Skin epidermis (tissue), 12 donors: ENCODE measurements around the gene MYORG.
A peak's percentile ranks its signal among the peaks of the same experiment; 100 is the strongest.
"Not testable (repeated sequence)": the region's sequence is repeated elsewhere in the genome, so short reads cannot be mapped to it uniquely, and the experiment has no call there.

Source experiments
- H3K27ac ChIP-seq, 21 experiments: fragments of 200-600 bp; sonication (generic) in 11 of 21; one replicate each; pipeline ENCODE4 v1.5.0; 2020; ENCODE audit warnings: mild to moderate bottlenecking in 3 of 21, inconsistent platforms in 2 of 21, moderate library complexity in 2 of 21
- H3K4me3 ChIP-seq, 7 experiments: fragments of 200-600 bp; sonication (generic) in 2 of 7; one replicate each; pipeline ENCODE4 v1.5.0; 2020; ENCODE audit warnings: inconsistent platforms in 2 of 7, mild to moderate bottlenecking in 2 of 7, moderate library complexity in 1 of 7

Gene MYORG

GRCh38 chr9:34338665-34339385, 37.9 kb downstream of the MYORG start:
- Histone ChIP-seq H3K27ac (no peak overlapping the region), H3K4me3 (no peak overlapping the region)

DNA sequence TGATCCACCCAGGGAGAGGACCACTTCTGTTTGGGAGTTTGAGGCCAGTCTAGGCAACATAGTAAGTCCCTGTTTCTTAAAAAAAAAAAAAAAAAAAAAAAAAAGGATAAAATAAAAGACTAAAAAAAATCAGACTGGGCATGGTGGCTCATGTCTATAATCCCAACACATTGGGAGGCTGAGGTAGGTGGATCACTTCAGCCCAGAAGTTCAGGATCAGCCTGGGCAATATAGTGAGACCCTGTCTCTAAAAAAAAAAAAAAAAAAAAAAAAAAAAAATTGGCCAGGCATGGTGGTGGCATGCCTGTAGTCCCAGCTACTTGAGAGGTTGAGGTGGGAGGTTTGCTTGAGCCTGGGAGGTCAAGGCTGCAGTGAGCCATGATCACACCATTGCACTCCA, 38.6 kb downstream of the MYORG start:
- H3K4me3 ChIP-seq, H3K27ac ChIP-seq: not testable (repeated sequence)

DNA sequence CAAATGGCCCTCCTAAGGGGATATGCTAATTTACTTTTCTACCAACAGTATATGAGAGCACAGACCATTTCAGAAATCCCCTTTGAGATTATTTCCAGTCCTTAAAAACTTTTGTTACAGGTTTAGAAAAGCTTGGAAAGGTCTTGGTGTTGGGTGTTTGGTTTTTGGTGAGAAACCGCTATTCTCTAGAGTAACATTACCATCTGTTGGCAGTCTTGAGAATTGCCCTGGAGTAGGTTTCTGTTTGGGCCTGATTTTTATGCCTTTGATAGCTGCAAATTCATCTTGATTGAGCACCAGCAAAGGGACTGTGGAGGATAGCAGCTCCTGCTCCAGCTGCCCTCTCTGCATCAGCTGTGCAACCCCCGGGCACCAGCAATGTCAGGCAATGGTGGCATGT, 39.3 kb downstream of the MYORG start:
- Histone ChIP-seq H3K4me3 (no peak overlapping the region), H3K27ac (no peak overlapping the region)

- Histone ChIP-seq H3K4me3 (no peak overlapping the region), H3K27ac (peak overlapping the region in 1 of 21 experiments; percentile 31)
Observed at GRCh38 chr9:34335376-34335775, 41.3 kb downstream of the MYORG start.

DNA sequence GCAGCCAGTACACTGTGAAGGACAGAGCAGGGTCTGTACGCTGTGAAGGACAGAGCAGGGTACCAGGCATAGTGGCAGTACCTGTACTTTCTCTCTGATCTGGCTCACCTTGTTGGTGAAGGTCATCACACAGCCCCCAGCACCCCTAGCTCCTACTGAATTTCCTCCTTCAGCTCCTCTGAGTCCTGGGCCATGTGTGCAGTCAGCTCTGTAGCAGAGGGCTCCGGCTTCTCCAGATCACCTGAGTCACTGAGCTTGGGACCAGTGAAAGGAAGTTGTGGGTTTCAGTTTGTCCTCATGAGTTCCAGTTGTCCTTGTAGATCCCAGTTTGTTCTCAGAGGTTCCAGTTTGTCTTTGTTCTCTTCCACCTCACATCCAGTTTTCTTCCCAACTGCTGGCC, 41.8 kb downstream of the MYORG start:
- Histone ChIP-seq H3K27ac (peak overlapping the region in 1 of 21 experiments; percentile 31), H3K4me3 (no peak overlapping the region)

GRCh38 chr9:34334337-34334824, 42.3 kb downstream of the MYORG start:
- Histone ChIP-seq H3K4me3 (no peak overlapping the region), H3K27ac (no peak overlapping the region)

- Histone ChIP-seq H3K4me3 (no peak overlapping the region), H3K27ac (no peak overlapping the region)
Observed at GRCh38 chr9:34333836-34334235, 42.9 kb downstream of the MYORG start.

- Histone ChIP-seq H3K27ac (no peak overlapping the region), H3K4me3 (no peak overlapping the region)
Observed at GRCh38 chr9:34332076-34332964, 44.4 kb downstream of the MYORG start.

DNA sequence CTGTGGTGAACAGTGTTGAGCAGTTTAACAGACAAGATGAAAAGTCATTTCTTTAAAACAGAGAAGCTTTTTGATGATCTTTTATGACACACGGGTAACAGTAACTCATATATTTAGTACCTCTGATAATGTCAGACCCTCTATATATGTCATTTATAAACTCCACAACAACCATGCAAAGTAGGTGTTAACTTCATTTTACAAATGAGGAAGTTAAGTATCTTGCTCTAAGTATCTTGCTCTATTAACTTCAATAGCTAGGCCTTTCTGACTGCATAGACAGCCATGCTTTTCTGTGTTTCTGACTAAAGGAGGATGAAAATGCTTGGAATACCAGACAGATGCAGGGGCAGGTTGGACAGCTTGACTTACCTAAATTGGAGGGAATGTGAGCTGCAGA, 45.5 kb downstream of the MYORG start:
- no peak overlapping the region for H3K27ac ChIP-seq
- H3K4me3 ChIP-seq: no peak overlapping the region

GRCh38 chr9:34328987-34329832, 47.5 kb downstream of the MYORG start, which contains the start of the genes KIF24 and NUDT2:
KIF24 (minus strand) TSS chr9:34329268; CDS start chr9:34311346, 17,922 bp downstream.
NUDT2 (plus strand) TSS chr9:34329569; CDS start chr9:34339040, 9,471 bp downstream.
- Histone ChIP-seq H3K4me3 (peak within 1 kb of the TSS; percentile 54 to 83 (median 80)), H3K27ac (peak within 1 kb of the TSS; percentile 69 to 94 (median 91))

- peak overlapping the region; percentile 54 to 83 (median 79) for H3K4me3 ChIP-seq
- peak overlapping the region in 18 of 21 experiments; percentile 20 to 94 (median 74) for H3K27ac ChIP-seq
Observed at GRCh38 chr9:34328500-34328986, 48.2 kb downstream of the MYORG start.

GRCh38 chr9:34326690-34327089, 50.0 kb downstream of the MYORG start:
- no peak overlapping the region for H3K4me3 ChIP-seq
- no peak overlapping the region for H3K27ac ChIP-seq

DNA sequence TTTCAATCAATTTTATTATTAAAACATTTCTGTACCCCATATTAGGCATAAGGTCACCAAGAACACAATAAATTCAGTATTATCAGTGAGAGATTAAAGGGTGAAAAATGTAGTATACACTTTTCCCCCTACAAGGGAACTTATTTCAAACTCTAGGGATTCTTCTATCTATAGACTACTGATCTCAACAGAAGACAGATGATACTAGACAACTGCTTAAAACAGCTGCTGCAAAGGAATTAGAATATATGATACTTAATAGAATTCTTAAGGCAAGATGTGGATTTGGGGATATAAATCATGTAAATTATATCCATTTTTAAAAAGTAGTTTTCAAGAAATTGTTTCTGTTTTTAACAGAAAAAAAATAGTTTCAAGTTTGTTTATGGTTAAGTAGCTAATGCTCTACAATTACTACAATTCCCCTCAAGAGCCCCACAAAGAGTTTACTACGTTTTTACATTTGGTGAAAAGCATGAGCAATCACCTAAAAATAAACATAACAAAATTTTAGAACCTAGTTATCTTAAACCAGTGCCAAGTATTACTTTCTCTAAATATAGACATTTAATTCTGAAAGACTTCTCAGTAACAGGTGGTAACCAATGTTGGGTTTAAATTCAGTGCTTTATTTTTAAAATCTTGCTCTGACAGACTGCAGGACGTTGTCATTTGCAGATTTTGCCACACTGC, 53.7 kb downstream of the MYORG start:
- no peak overlapping the region for H3K27ac ChIP-seq
- H3K4me3 ChIP-seq: no peak overlapping the region

- H3K4me3 ChIP-seq: no peak overlapping the region
- H3K27ac ChIP-seq: no peak overlapping the region
Observed at GRCh38 chr9:34321451-34321850, 55.2 kb downstream of the MYORG start.

GRCh38 chr9:34318163-34318790, 58.4 kb downstream of the MYORG start:
- no peak overlapping the region for H3K27ac ChIP-seq
- no peak overlapping the region for H3K4me3 ChIP-seq

- H3K4me3 ChIP-seq: no peak overlapping the region
- H3K27ac ChIP-seq: no peak overlapping the region
Observed at GRCh38 chr9:34317436-34317835, 59.3 kb downstream of the MYORG start.
